HUDEP-2 (cell line): ENCODE measurements around the gene VWA3A.

Experiments used
- DNase-seq, 76 experiments: peaks; one replicate each; lab custom pipeline; 2025; ENCODE audit not compliant: unreplicated experiment in 76 of 76; lab: John Stamatoyannopoulos, UW

The VWA3A gene

GRCh38 chr16:22181426-22181825 is 89.1 kb downstream of the VWA3A start:
- DNase-seq: no peak

GRCh38 chr16:22181843-22182242 is 89.5 kb downstream of the VWA3A start:
- no peak for DNase-seq

- DNase-seq: no peak
Measured at GRCh38 chr16:22183335-22183734, 91.0 kb downstream of the VWA3A start.

GRCh38 chr16:22183901-22184614 is 91.7 kb downstream of the VWA3A start:
- peak in 6 of 76 experiments; percentile 3 to 28 (median 8) for DNase-seq

GRCh38 chr16:22184615-22184968 is 92.3 kb downstream of the VWA3A start:
- no peak for DNase-seq

- peak in 2 of 76 experiments; percentile 8 to 18 for DNase-seq
Measured at GRCh38 chr16:22186517-22186916, 94.2 kb downstream of the VWA3A start.

- no peak for DNase-seq
Measured at GRCh38 chr16:22188267-22188594, 95.9 kb downstream of the VWA3A start.

- DNase-seq: peak in 56 of 76 experiments; percentile 4 to 72 (median 34)
Measured at GRCh38 chr16:22188595-22189442, 96.5 kb downstream of the VWA3A start.

GRCh38 chr16:22189473-22190080 is 97.2 kb downstream of the VWA3A start:
- peak in 9 of 76 experiments; percentile 6 to 48 (median 15) for DNase-seq

- DNase-seq: peak in 61 of 76 experiments; percentile 76 to 100 (median 99)
Measured at GRCh38 chr16:22190081-22190775, 97.9 kb downstream of the VWA3A start.

- peak; percentile 80 to 100 (median 99) for DNase-seq
Measured at GRCh38 chr16:22190776-22191531, 98.6 kb downstream of the VWA3A start.

GRCh38 chr16:22191532-22192260 is 99.4 kb downstream of the VWA3A start:
- peak in 44 of 76 experiments; percentile 11 to 74 (median 36) for DNase-seq

- DNase-seq: peak in 74 of 76 experiments; percentile 7 to 90 (median 74)
Measured at GRCh38 chr16:22192261-22193062, 100.1 kb downstream of the VWA3A start.

GRCh38 chr16:22193063-22193411 is 100.7 kb downstream of the VWA3A start:
- no peak for DNase-seq

GRCh38 chr16:22194707-22195444 is 102.5 kb downstream of the VWA3A start:
- DNase-seq: no peak

GRCh38 chr16:22195445-22195694 is 103.0 kb downstream of the VWA3A start:
- DNase-seq: no peak

- peak in 74 of 76 experiments; percentile 15 to 94 (median 76) for DNase-seq
Measured at GRCh38 chr16:22195695-22196558, 103.6 kb downstream of the VWA3A start.
